ENCODE measurements around the gene RAB11A. TPM values are rescaled to one million over a fixed set of nuclear protein-coding genes. Genes with fewer than 3 reads are reported as not detected.

RAB11A gene
- total RNA-seq, 2 donors from 2014 or later: 178 to 223 TPM

GRCh38 chr15:65930134-65930533, 60.8 kb downstream of the RAB11A start:
- no peaks in the 10 kb centered on the region for H3K9me3 ChIP-seq
- TF ChIP-seq CTCF (IDR thresholded peaks at IDR 0.05) (no peak), POLR2A (IDR thresholded peaks at IDR 0.05) (no peak), POLR2AphosphoS5 (IDR thresholded peaks at IDR 0.05) (no peak)
- intact Hi-C loops (cut with DNase I): no loop called here
- 74% methylated on average over 6 of the region's 6 CpGs for WGBS
- H3K4me3 ChIP-seq: no peak overlapping the region
- no peaks in the 10 kb centered on the region for H3K36me3 ChIP-seq
- H3K4me1 ChIP-seq (replicated peaks): no peaks in the 10 kb centered on the region
- no peak overlapping the region for H3K27ac ChIP-seq
- DNase-seq (ENCODE audit: low spot score): no peak
- H3K27me3 ChIP-seq (replicated peaks; ENCODE audit: insufficient read depth): no peaks in the 10 kb centered on the region

GRCh38 chr15:65931221-65931620, 61.9 kb downstream of the RAB11A start:
- H3K4me1 ChIP-seq (replicated peaks): no peaks in the 10 kb centered on the region
- 86% methylated on average over 4 of the region's 4 CpGs for WGBS
- H3K27ac ChIP-seq: no peak overlapping the region
- no peaks in the 10 kb centered on the region for H3K27me3 ChIP-seq (replicated peaks; ENCODE audit: insufficient read depth)
- intact Hi-C loops (cut with DNase I): no loop called here
- no peaks in the 10 kb centered on the region for H3K36me3 ChIP-seq
- TF ChIP-seq POLR2A (IDR thresholded peaks at IDR 0.05) (no peak), POLR2AphosphoS5 (IDR thresholded peaks at IDR 0.05) (no peak), CTCF (IDR thresholded peaks at IDR 0.05) (no peak)
- DNase-seq (ENCODE audit: low spot score): no peak
- H3K4me3 ChIP-seq: no peak overlapping the region
- H3K9me3 ChIP-seq: no peaks in the 10 kb centered on the region

- WGBS: 63% methylated on average over 2 of the region's 2 CpGs
Measured at GRCh38 chr15:65935391-65935790, 66.1 kb downstream of the RAB11A start.

GRCh38 chr15:65936282-65936681, 67.0 kb downstream of the RAB11A start:
- 36% methylated on average over 1 of the region's 1 CpG for WGBS
- no peaks in the 10 kb centered on the region for H3K9me3 ChIP-seq
- TF ChIP-seq CTCF (IDR thresholded peaks at IDR 0.05) (no peak), POLR2AphosphoS5 (IDR thresholded peaks at IDR 0.05) (no peak), POLR2A (IDR thresholded peaks at IDR 0.05) (no peak)
- H3K27ac ChIP-seq: no peak overlapping the region
- no peaks in the 10 kb centered on the region for H3K27me3 ChIP-seq (replicated peaks; ENCODE audit: insufficient read depth)
- H3K4me1 ChIP-seq (replicated peaks): no peaks in the 10 kb centered on the region
- no peaks in the 10 kb centered on the region for H3K36me3 ChIP-seq
- intact Hi-C loops (cut with DNase I): no loop called here
- no peak overlapping the region for H3K4me3 ChIP-seq
- no peak for DNase-seq (ENCODE audit: low spot score)

More at GRCh38 chr15:65935391-65935790, 66.1 kb downstream of the RAB11A start:
- Histone ChIP-seq H3K27ac (no peak overlapping the region), H3K4me1 (replicated peaks) (no peaks in the 10 kb centered on the region), H3K36me3 (no peaks in the 10 kb centered on the region), H3K4me3 (no peak overlapping the region), H3K27me3 (replicated peaks; ENCODE audit: insufficient read depth) (no peaks in the 10 kb centered on the region), H3K9me3 (no peaks in the 10 kb centered on the region)
- no peak for DNase-seq (ENCODE audit: low spot score)
- intact Hi-C loops (cut with DNase I): no loop called here
- no peak for TF ChIP-seq POLR2AphosphoS5 (IDR thresholded peaks at IDR 0.05)
- TF ChIP-seq POLR2A (IDR thresholded peaks at IDR 0.05): no peak
- TF ChIP-seq CTCF (IDR thresholded peaks at IDR 0.05): no peak

GRCh38 chr15:65937054-65937453, 67.8 kb downstream of the RAB11A start:
- no peak overlapping the region for H3K4me3 ChIP-seq
- TF ChIP-seq POLR2A (IDR thresholded peaks at IDR 0.05) (no peak), CTCF (IDR thresholded peaks at IDR 0.05) (no peak), POLR2AphosphoS5 (IDR thresholded peaks at IDR 0.05) (no peak)
- no peaks in the 10 kb centered on the region for H3K27me3 ChIP-seq (replicated peaks; ENCODE audit: insufficient read depth)
- WGBS: 95% methylated on average over 3 of the region's 3 CpGs
- DNase-seq (ENCODE audit: low spot score): no peak
- no peaks in the 10 kb centered on the region for H3K36me3 ChIP-seq
- intact Hi-C loops (cut with DNase I): no loop called here
- no peaks in the 10 kb centered on the region for H3K4me1 ChIP-seq (replicated peaks)
- H3K27ac ChIP-seq: no peak overlapping the region
- H3K9me3 ChIP-seq: no peaks in the 10 kb centered on the region

All from prostate gland (tissue), 2 donors.